HG02938 (cell line): ENCODE measurements around the gene DRAM1.

Source experiments
- ATAC-seq: cut with Tn5 transposase; IDR thresholded peaks from one replicate; pipeline ENCODE4 v1.9.1; 2021; ENCODE audit warnings: mild to moderate bottlenecking, moderate library complexity; ENCODE audit not compliant: unreplicated experiment

The DRAM1 gene

GRCh38 chr12:101876861-101877805 lies at the start of gene DRAM1:
Gene DRAM1, plus strand, starts transcription at chr12:101877580. Its CDS starts 210 bp downstream, at chr12:101877790.
- peak; percentile 74 for ATAC-seq

GRCh38 chr12:101828463-101829196 lies 48.8 kb upstream of the DRAM1 start:
- no peak for ATAC-seq

- ATAC-seq = peak; percentile 3
These were observed 47.6 kb upstream of the DRAM1 start for GRCh38 chr12:101829639-101830366.

GRCh38 chr12:101830367-101831325 lies 46.7 kb upstream of the DRAM1 start, which contains the start of gene GNPTAB:
Gene GNPTAB, minus strand, starts transcription at chr12:101830959. Its CDS starts 284 bp downstream, at chr12:101830675.
- peak; percentile 90 for ATAC-seq

- no peak for ATAC-seq
These were observed 45.4 kb upstream of the DRAM1 start for GRCh38 chr12:101832030-101832429.

- ATAC-seq = peak; percentile 46
These were observed 38.6 kb upstream of the DRAM1 start for GRCh38 chr12:101838628-101839323.

- ATAC-seq = no peak
These were observed 37.8 kb upstream of the DRAM1 start for GRCh38 chr12:101839324-101840283.

GRCh38 chr12:101841069-101841468 lies 36.3 kb upstream of the DRAM1 start:
- no peak for ATAC-seq

- ATAC-seq = no peak
These were observed 32.2 kb upstream of the DRAM1 start for GRCh38 chr12:101845137-101845711.

GRCh38 chr12:101847325-101847724 lies 30.1 kb upstream of the DRAM1 start:
- ATAC-seq = no peak

- no peak for ATAC-seq
These were observed 27.2 kb upstream of the DRAM1 start for GRCh38 chr12:101850199-101850598.

GRCh38 chr12:101852998-101853397 lies 24.4 kb upstream of the DRAM1 start:
- ATAC-seq = no peak

GRCh38 chr12:101854747-101855146 lies 22.6 kb upstream of the DRAM1 start:
- ATAC-seq = peak; percentile 34

GRCh38 chr12:101855364-101855884 lies 22.0 kb upstream of the DRAM1 start:
- no peak for ATAC-seq

GRCh38 chr12:101855976-101856375 lies 21.4 kb upstream of the DRAM1 start:
- ATAC-seq = no peak

- peak; percentile 6 for ATAC-seq
These were observed 20.8 kb upstream of the DRAM1 start for GRCh38 chr12:101856614-101857013.

GRCh38 chr12:101857043-101857558 lies 20.3 kb upstream of the DRAM1 start:
- ATAC-seq = peak; percentile 54
